ENCODE measurements around the gene FBXL20.

The FBXL20 gene

DNA sequence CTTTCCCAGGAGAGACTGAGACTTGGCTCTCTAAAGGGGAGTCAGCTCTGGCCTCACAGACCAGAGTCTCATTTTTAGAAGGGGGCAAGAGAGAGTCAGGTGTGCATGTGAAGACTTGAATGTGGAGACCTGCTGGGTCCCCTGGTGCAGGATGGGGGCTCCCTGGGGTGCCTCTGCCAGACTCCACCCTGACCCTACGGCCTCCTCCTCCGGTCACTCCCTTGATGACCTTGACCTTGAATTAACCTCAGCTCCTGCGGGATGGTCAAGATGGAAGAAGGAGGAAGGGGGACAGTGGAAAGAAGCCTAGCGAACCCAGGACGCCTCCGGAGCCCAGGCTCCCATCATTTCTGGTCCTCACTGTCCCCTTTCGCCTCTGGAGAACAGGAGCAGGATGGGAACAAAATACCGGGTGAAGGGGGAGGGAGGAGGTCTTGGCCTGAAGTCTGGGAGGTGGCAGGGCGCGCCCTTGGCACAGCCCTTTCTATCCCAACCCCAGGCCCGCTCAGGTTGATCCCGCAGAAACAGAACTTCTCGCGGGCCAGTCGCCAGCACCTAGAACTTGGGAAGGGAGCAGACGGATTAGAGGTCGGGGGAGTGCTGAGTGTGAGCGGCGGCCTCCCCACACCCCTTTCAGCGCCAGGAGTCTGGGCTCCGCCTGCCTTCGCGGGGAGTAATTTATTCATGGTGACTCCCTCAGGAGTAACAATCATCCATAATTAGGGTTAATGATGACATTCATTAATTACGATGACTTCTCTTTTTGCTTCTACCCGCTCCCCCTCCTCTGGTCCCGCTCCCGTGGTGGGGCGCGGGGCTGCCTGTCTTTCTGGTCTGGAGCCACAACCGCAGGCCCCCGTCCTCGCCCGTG lies 177.3 kb downstream of the FBXL20 start:
- no peak for DNase-seq

DNA sequence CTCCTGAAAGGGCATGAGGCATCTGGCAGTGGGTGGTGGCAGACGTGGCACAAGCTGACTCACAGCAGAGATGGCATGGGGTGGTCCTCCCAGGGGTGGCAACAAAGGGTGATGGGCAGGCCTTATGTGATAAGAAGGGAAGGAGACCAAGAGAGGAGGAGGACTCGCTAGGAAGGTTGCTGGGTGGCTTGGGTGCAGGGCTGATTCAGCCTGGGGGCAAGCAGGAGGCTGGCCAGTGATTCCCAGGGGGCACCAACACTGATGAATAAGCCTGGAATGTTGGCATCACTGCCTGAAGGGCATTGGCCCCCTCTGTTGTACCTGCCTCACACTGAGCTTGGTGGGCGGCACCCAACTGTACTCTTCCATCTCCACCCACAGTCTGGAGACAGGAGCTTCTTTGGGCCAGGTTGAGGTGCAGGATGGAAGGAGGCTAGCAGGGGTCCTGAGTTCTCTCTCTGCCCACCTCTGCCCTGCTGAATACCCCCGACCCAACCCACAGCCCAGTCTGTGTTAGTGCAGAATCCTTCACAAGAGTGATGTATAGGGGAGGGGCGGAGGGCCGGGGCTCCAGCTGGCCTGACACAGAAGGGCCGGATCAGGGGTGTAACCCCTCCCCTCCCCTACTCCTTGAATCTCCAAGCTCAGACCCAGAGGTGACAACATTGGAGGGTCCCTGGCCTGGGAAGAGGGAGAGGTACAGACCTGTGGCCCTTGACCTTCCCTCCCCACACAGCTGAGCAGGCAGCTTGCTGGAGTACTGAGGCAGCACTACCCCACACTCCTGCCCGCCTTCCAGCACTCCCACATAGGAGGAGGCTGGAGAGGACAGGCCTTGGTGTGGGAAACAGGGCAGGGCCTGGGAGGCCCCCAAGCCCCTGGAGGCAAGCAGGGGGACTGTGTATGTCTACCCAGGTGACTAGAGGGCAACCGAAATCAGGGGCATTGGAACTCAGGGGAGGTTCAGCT lies 178.3 kb downstream of the FBXL20 start:
- no peak for DNase-seq

DNA sequence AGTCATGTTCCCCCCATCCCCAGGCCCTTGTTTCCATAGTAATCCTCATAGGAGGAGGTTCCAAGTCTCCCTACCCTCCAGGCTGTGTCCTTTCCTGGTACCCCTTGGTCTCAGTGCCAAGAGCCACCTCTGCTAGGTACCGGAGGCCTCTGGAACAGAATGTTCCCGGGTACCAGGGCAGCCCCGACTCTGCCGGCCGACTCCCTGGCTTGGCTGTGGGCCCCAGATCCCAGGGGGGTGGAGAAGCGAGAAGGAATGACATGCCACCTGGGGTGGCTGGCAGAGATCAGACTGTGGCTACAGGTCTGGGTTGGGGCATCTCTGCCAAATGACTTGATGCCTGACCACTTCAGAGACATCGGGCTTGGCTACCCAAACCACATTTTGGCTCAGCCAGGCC lies 179.3 kb downstream of the FBXL20 start:
- DNase-seq: no peak

DNA sequence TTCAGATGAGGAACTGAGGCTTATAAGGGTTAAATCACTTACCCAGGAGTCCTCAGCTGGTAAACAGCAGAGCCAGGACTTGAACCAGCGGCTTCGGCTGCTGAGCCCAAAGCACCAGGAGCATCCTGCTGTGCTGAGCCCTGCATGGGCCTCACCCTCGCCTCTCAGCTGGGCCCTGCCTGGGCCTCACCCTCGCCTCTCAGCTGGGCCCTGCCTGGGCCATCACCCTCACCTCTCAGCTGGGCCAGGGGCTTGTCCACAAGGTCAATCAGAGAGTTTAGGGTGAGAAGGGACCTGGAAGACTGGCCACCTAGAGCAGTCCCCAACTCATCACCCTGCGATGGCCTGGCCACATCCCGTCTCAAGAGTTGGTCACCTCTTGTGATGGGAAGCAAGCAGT lies 179.9 kb downstream of the FBXL20 start:
- no peak for DNase-seq

DNA sequence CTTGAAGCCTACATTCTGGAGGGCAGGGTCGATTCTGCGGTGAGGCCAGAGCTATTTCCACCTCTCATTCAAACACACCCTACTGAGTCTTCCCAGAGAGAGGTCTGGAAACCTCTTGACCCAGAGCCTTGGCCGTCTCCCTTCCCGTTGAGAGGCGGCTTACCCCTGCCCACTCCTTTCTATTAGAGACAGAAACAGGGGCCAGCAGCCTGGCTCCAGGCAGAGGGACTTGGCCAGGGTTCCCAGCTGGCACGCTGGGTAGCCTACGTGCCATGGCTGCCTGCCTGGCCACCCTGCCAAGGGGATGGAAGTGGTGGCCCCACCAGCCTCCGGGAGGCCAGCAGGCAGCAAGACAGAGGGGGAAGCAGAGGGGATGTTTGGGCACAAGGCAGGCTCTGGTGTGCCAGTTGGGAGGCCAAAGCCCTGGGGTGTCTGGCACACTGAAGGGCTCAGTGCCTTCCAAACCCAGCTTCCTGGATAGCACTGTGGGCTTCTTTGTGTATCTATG lies 181.7 kb downstream of the FBXL20 start:
- no peak for DNase-seq

DNA sequence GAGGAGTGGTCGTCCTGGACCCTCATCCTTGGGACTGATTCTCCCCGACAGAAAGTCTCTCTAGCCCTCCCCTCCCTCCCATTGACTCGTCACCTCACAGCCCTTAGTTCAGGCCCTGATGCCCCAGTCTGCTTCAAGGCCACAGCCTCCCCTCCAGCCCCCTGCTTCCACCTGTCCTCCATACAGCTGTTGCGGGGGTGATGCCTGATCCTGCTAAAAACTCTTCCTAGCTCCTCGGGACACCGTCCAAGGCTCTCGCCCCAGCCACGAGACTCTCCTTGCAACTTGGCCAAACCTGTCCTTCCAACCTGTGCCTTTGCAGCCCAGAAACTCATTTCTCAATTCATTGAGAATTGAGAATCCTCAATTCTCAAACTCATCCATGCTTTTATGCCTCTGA lies 182.5 kb downstream of the FBXL20 start:
- DNase-seq: no peak

DNA sequence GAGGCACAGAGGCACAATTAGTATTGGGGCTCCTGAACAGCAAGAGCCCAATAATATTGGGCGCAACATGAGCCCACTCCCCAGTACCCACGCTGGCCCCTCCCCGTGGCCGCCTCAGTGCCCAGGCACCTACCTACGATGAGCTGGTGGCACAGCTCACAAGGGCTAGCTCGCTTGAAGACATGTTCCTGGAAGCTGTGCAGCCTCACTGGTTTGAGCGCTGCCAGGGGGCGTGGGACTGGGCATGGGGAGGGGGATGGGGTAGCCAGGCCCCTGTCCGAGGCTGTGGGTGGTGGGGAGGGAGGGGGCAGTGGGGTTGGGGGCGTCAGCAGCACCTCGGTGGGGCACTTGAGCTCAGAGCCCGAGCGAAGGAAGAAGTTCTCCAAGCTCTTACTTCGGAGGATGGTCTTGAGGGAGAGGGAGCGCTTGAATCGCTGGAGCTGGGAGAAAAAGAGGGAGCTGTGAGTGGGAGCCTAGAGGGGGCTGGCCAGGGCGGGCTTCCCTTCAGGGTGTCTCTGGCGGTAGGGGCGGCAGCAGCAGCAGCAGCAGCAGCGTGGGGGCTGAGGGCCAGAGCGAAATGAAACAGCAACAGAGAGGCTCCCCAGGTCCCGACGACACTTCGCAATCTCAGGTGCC lies 183.6 kb downstream of the FBXL20 start:
- DNase-seq: no peak

DNA sequence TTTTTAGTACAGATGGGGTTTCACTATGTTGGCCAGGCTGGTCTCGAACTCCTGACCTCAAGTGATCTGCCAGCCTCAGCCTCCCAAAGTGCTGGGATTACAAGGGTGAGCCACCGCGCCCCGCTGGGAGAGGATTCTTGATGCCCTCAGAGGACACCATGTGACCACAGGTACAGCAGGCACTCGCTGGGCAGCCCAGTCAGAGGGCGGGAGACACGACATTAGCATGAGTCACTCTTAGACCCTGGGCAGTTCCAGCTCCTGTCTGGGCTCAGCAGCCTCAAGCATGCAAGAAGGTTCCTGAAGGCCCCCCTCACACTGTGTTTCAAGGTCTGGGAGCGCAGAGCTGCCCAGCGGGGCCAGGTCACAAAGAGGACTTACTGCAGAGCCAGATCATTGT lies 187.6 kb downstream of the FBXL20 start:
- peak; percentile 31 for DNase-seq

DNA sequence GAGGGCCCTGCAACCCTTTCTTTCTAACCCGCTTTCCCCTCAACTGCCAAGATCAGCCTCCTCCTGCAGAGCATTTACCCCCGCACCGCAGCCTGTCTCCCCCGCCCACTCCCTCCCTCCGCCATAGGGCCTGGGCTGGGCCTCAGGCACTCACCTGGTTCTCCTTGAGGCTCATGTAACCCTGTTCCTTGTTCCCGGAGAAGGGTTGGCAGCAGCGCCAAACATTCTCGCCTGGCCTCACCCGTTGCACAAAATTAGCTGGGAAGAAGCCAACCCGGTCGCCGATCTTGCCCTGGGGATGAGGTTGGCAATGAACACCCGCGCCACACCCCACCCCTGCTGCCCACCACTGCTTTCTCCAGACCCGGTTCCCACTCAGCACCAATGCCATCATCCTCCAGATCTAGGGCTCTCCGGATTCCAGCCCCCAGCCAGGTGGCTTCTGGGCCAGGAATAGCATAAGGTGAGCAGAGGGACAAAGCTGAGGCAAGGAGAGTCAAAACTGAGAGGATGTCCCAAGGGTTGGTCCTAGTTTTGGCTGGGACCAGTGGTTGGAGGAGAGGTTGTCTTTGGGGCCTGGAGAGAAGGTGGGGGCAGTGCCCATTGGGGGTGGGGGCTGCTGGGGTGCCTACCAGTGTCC lies 188.5 kb downstream of the FBXL20 start:
- no peak for DNase-seq

DNA sequence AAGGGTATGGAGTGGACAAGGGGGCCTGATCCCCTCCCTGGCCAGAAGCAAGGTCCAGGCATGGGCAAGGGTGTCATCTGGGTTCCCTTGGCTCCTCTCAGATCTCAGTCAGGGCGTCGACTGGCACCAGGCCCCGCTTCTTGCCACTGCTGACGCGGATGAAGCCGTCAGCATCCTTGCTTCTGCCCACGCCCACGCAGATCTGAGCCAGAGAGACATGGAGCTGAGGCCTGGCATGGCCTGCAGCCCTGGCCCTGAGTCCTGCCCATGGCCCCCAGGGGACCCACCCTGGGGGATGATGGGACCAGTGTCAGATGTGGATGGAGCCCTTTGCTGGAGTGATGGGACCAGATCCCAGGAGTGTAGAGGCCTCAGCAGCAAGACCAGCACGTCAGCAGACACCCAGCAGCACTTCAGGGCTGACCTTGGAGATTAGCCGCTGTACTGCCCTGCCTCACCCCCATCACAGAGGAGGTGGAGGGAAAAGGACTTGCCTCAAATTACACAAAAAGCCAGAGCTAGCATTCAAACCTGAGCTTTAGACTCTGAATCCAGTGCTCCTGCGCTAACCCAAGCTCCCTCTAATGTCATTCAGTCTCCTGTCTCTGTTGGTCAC lies 189.1 kb downstream of the FBXL20 start:
- DNase-seq: no peak

DNA sequence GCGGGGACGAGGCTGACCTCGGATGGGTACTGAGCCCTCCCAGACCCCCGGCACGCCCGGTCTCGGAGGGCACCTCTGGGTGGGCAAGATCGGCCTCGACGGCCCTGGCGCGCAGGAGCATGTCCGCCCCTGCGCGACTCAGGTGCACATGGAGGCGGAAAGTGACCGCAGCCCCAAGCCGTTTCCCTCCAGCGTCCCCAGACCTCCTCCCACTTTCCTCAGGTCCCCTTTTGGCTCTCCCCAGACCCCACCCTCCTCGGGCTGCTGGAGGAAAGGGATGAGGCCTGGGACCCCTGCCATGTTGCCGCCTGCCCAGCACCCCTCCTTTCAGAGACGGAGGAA lies 191.4 kb downstream of the FBXL20 start:
- no peak for DNase-seq

DNA sequence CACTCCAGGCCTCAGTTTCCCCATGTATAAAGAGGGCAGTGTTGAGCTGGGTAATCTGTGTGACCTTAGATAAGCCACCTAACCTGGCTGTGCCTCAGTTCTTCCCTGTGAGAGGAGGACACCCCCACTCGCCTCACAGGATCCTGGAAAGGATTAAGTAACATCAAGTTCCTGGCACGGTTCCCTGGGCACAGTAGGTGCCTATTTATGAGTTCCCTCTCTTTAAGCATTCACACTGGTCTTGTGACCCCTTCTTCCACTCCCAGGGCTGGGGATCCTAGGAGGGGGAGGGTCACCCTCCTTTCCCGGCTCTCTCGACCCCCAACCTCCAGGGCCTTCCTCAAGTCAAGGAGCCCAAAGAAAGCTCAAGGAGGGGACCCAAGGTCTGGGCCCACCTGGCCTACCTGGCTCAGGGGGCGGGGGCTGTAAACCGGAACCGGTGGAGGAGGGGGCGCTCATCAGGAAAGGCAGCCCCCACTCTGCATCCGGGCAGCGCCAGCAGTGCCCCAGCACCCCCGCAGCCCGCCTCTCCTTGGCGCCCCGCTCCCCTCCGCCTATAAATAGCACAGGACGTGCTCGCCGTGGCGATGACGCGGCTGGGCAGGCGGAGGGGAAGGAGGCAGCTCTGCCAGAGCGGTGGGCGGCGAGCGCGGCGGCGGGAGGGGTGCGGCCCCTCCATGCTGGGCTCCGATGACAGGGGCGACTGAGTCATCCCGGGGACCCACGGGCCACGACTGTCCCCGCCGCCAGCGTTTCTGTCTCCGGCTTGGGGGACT lies 191.9 kb downstream of the FBXL20 start:
- peak; percentile 74 for DNase-seq

DNA sequence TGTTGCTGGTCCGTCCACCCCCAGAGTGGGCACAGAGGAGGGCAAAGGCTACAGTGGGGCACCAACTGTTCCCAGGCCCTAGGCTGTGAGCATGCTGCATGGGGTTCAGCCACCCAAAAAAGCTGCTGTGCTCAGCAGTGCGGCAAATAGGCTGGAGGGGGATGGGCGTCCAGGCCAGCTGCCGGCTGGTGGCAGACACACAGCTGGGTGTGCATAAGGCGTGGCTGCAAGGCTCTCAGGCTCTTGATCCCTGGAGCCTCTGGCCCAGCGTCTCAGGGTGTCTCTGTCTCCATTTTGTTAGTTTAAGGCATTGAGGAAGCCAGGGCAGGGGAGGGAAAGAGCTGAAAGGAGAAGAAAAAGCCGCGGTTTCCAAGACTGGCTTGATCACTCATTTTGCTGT lies 192.5 kb downstream of the FBXL20 start:
- peak; percentile 98 for DNase-seq

DNA sequence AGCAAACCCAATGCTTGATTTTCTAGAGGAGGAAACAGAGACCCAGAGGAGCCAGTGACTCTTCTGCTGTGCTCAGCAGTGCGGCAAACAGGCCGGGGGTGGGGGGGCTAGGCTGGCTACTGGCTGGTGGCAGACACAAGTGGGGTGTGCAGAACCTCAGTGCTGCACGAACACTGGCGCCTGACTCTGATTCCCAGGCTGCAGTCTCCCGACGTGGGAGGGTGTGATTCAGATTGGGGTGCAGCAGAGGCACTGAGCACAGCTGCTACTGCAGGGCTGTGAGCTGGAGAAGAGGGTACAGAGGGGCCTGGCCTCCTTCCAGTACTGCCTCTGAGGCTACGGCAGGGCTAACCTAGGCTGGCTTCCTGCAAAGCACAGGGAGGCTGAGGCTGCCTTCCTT lies 193.3 kb downstream of the FBXL20 start:
- peak; percentile 91 for DNase-seq

DNA sequence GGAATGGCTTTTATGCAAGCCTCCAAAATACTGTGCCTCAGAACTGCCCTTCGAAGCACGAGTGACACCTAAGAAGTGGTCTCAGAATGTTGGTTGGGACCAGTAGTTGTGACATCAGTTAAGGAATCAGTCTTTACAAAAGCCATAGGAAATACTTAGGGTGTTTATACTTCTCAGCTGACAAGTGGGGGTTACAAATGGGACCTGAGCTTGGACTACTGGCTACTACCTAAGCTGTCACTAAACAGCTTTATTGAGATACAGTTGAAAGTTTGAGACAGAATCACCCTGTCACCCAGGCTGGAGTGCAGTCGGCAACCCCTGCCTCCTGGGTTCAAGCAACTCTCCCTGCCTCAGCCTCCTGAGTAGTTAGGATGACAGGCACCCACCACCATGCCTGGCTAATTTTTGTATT lies 196.3 kb downstream of the FBXL20 start:
- no peak for DNase-seq

DNA sequence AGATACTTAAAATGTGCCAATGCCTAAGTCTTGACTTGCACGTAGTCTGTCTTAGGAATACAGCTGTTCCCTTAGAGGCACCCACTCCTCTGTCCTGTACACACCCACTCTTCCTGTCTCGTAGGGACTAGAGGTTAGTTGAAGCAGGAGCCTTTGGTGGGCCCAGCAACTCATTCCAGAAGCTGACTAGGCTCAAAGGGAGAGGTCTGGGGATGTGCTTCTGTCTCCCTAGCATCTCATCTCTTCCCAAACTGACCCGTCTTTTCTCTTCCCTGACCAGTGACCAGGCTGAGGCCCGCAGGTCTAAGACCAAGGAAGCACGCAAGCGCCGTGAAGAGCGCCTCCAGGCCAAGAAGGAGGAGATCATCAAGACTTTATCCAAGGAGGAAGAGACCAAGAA lies 197.2 kb downstream of the FBXL20 start:
- no peak for DNase-seq
